Measurements from ENCODE around the gene BAK1. TPM values are rescaled to one million over a fixed set of nuclear protein-coding genes. Genes with fewer than 3 reads are reported as not detected.

BAK1 gene
- total RNA-seq, 1 experiment from 2014 or later, result 31.5 TPM

DNA sequence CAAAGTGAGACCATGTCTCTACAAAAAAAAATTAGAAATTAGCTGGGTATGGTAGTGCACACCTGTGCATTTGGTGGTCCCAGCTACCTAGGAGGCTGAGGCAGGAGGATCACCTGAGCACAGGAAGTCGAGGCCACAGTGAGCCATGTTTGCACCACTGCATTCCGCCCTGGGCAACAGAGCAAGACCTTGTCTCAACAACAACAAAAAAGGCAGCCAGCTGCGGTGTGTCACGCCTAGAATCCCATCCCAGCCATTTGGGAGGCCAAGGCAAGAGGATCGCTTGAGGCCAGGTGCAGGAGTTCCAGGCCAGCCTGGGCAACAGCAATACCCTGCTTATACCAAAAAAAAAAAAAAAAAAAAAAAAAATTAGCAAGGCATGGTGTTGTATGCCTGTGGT, 1.1 kb upstream of the BAK1 start:
- intact Hi-C loops (cut with micrococcal nuclease; ENCODE audit: unreplicated experiment), result no loop called here
- Histone ChIP-seq H3K4me1 (ENCODE audit: control insufficient read depth, insufficient read depth, low read length) (peaks cover 21% of the 10 kb centered on the region), H3K27me3 (ENCODE audit: control insufficient read depth, insufficient read depth, low read length) (no peaks in the 10 kb centered on the region), H3K9me3 (ENCODE audit: control insufficient read depth, insufficient read depth, low read depth, low read length) (no peaks in the 10 kb centered on the region), H3K36me3 (ENCODE audit: control insufficient read depth, insufficient read depth, low read length) (peaks cover 2% of the 10 kb centered on the region; the same call in 1 of the 2 replicates), H3K4me3 (ENCODE audit: low read depth in 2 of 2, low read length in 2 of 2) (no peak overlapping the region), H3K27ac (ENCODE audit: low read length) (no peak overlapping the region)
- ATAC-seq (no peak), DNase-seq (ENCODE audit: low read depth, low spot score) (no peak)
- CTCF ChIA-PET, result interaction anchor here (0.6 kb wide), 1 partner anchor 805 kb away, joined by 10 read pairs; no protein-coding TSS in a partner anchor
- in situ Hi-C loops (cut with HindIII; ENCODE audit: low pct_unique_long_range_greater_than_20kb, low sequenced_read_pairs), result no loop called here
- POLR2A ChIA-PET, result interaction anchor here (0.6 kb wide), 1 partner anchor 116 kb away, joined by 3 read pairs; no protein-coding TSS in a partner anchor
- TF ChIP-seq TCF7L2 (IDR thresholded peaks at IDR 0.05; ENCODE audit: low read depth, low read length), result no peak
- no peak for TF ChIP-seq SIN3A (IDR thresholded peaks at IDR 0.05; ENCODE audit: borderline replicate concordance, insufficient read depth, low read depth, low read length)
- TF ChIP-seq, protein P1, sequence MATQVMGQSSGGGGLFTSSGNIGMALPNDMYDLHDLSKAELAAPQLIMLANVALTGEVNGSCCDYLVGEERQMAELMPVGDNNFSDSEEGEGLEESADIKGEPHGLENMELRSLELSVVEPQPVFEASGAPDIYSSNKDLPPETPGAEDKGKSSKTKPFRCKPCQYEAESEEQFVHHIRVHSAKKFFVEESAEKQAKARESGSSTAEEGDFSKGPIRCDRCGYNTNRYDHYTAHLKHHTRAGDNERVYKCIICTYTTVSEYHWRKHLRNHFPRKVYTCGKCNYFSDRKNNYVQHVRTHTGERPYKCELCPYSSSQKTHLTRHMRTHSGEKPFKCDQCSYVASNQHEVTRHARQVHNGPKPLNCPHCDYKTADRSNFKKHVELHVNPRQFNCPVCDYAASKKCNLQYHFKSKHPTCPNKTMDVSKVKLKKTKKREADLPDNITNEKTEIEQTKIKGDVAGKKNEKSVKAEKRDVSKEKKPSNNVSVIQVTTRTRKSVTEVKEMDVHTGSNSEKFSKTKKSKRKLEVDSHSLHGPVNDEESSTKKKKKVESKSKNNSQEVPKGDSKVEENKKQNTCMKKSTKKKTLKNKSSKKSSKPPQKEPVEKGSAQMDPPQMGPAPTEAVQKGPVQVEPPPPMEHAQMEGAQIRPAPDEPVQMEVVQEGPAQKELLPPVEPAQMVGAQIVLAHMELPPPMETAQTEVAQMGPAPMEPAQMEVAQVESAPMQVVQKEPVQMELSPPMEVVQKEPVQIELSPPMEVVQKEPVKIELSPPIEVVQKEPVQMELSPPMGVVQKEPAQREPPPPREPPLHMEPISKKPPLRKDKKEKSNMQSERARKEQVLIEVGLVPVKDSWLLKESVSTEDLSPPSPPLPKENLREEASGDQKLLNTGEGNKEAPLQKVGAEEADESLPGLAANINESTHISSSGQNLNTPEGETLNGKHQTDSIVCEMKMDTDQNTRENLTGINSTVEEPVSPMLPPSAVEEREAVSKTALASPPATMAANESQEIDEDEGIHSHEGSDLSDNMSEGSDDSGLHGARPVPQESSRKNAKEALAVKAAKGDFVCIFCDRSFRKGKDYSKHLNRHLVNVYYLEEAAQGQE (IDR thresholded peaks at IDR 0.05; ENCODE audit: insufficient read depth in 1 of 2, low read depth in 2 of 2, low read length in 1 of 2), result no peak
- TF ChIP-seq POLR2AphosphoS5 (IDR thresholded peaks at IDR 0.05; ENCODE audit: low read depth, low read length), result no peak
- TF ChIP-seq, protein P2, sequence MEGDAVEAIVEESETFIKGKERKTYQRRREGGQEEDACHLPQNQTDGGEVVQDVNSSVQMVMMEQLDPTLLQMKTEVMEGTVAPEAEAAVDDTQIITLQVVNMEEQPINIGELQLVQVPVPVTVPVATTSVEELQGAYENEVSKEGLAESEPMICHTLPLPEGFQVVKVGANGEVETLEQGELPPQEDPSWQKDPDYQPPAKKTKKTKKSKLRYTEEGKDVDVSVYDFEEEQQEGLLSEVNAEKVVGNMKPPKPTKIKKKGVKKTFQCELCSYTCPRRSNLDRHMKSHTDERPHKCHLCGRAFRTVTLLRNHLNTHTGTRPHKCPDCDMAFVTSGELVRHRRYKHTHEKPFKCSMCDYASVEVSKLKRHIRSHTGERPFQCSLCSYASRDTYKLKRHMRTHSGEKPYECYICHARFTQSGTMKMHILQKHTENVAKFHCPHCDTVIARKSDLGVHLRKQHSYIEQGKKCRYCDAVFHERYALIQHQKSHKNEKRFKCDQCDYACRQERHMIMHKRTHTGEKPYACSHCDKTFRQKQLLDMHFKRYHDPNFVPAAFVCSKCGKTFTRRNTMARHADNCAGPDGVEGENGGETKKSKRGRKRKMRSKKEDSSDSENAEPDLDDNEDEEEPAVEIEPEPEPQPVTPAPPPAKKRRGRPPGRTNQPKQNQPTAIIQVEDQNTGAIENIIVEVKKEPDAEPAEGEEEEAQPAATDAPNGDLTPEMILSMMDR (IDR thresholded peaks at IDR 0.05), result no peak
- BruUV-seq (replicated peaks), result no TSS peak

DNA sequence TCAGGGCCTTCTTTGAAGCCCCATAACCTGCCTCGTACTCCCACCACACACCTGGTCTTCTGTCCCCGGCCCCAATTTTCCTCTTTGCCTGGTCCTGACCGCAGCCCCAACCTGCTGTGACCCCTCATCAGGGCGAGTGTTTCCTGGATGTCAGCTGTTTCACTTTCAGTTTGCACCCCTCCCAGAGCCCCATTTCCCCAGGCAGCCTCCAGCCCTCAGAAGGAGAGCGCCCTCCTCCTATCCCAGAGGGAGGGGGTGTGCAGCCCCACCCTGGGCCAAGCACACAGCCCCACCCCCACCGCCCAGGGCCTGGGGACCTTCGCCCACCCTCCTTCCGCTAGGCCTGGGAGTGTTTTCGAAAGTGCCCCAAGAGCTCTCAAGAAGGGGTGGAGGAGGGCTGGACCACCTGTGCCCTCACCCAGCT, 1.5 kb downstream of the BAK1 start:
- no peak for ATAC-seq
- ChIA-PET POLR2A (no interaction called here), CTCF (interaction anchor here (0.9 kb wide), 1 partner anchor 152 kb away, joined by 4 read pairs; no protein-coding TSS in a partner anchor)
- Histone ChIP-seq H3K4me1 (ENCODE audit: control insufficient read depth, insufficient read depth, low read length) (peaks cover 16% of the 10 kb centered on the region), H3K4me3 (ENCODE audit: low read depth in 2 of 2, low read length in 2 of 2) (peak overlapping the region; percentile 94 to 98), H3K9me3 (ENCODE audit: control insufficient read depth, insufficient read depth, low read depth, low read length) (no peaks in the 10 kb centered on the region), H3K27ac (ENCODE audit: low read length) (peak overlapping the region; percentile 92), H3K27me3 (ENCODE audit: control insufficient read depth, insufficient read depth, low read length) (no peaks in the 10 kb centered on the region), H3K36me3 (ENCODE audit: control insufficient read depth, insufficient read depth, low read length) (peaks cover 2% of the 10 kb centered on the region; the same call in 1 of the 2 replicates)
- BruUV-seq (replicated peaks), result no TSS peak
- TF ChIP-seq POLR2AphosphoS5 (IDR thresholded peaks at IDR 0.05; ENCODE audit: low read depth, low read length), result no peak
- TF ChIP-seq, protein P1 (IDR thresholded peaks at IDR 0.05; ENCODE audit: insufficient read depth in 1 of 2, low read depth in 2 of 2, low read length in 1 of 2), result no peak
- DNase-seq (ENCODE audit: low read depth, low spot score), result no peak
- in situ Hi-C loops (cut with HindIII; ENCODE audit: low pct_unique_long_range_greater_than_20kb, low sequenced_read_pairs) (no loop called here), intact Hi-C loops (cut with micrococcal nuclease; ENCODE audit: unreplicated experiment) (loop anchor here (10.0 kb wide), 1 partner anchor 124 kb away; the partner anchor contains the start of gene ZBTB9)
